ENCODE measurements around the gene PHACTR1.

Gene PHACTR1

DNA sequence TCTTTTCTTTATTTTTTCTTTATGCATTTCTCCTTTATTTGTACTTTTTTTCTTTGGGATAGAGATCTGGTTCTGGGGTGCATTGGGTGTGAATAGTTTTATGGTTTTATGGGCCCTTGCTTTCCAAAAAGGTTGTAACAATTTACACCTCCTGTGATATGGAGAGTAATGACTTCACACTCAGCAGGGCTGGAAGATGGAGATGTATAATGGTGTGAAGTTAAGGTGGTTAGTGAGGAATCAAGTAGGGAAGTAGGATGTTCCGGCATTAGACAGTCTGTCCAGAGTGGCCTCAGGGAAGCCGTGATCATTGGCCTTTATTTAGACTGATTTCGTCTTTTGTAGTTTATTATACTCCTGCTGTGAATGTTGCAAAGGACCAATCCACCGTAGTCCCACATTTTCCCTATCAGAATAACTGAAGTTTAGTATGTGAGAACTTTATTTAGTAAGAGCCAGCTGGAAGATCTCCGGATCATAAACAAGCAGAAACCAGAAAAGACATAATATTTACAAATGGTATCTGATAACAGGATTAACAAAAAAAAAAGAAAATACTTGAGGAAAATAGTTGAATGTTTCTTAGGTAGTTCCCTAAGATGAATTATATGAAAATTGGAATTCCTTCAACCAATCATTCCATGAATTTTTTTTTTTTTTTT is 356.2 kb downstream of the PHACTR1 start:
- intact Hi-C loops (cut with DNase I): no loop called here
- DNase-seq: no peak

DNA sequence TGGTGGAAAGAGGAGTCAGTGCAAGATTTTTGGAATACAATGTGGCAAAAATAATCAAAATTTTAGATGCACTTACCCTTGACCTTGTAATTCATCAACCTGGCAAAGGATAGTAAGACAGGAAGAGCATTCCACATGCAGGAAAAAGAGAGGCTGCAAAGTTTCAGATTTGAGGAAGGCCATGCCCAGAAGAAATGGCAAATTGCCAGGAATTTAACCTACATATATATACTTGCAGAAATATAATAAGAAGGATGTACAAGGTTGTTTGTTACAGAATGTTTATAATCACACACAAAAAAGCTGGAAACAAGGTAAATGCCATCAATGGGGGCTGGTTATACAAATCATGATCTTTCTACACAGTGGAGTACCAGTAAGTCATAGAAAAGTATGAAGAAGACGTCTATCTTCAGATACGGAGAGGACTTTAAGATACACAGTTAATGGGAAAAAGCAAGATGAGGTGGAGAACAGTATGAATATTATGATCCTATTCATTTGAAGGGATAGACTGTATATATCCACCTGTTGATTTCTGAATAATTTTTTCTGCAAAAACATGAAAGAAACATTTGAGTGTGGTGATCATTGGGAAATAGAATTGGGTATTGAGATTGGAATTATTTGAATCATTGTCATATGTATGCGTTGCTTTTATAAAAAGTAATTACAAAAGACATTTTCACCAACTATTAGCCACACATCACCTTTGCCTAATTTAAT is 358.0 kb downstream of the PHACTR1 start:
- intact Hi-C loops (cut with DNase I): no loop called here
- no peak for DNase-seq

DNA sequence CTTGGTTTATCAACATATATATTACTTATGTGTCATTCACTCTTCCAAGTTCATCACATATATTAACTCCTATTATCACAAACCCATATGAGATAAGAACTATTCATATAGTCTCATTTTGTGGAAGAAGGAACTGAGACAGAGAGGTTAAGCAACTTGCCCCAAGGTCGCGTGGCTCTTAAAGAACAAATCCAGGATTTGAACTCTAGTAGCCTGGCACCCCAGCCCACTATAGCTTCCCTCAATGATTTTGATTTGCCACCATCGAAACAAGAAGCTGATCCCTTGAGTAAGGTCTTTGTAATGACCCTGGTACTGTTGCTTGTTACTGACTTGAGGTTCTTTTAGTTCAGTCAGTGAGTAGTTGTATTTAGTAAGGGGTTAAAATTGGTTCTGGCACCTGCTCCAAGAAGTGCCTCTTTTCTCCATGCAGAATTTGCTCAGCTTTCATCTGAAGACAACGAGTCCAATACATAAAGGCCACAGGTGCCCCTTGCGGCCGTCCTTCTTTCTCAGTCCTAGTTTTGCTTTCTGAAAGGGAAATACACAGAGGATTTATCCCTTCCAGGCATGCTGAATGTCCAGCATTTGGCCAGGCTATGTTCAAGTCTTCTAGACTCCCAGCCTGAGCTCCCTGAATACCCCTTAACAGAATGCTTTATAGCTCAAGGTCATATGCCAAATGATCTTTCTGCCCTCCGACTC is 358.7 kb downstream of the PHACTR1 start:
- no peak for DNase-seq
- intact Hi-C loops (cut with DNase I): no loop called here

DNA sequence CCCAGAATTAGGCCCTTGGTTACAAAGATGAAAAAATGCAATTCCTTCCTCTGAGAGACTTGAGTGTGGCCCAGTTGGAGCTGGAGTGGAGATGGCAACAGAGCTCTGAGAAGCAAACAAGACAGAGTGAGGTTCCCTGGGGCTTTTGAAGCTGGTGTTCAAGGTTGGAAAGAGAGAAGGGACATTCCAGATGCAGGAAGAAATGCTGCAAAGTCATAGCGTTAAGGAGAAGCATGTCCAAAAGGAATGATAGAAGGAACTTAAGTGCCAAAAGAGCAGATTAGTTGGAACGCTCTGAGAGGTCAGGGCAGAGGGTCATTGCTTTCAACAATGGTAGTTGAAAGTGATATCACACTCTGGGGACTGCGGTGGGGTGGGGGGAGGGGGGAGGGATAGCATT is 360.0 kb downstream of the PHACTR1 start:
- DNase-seq: no peak
- intact Hi-C loops (cut with DNase I): no loop called here

DNA sequence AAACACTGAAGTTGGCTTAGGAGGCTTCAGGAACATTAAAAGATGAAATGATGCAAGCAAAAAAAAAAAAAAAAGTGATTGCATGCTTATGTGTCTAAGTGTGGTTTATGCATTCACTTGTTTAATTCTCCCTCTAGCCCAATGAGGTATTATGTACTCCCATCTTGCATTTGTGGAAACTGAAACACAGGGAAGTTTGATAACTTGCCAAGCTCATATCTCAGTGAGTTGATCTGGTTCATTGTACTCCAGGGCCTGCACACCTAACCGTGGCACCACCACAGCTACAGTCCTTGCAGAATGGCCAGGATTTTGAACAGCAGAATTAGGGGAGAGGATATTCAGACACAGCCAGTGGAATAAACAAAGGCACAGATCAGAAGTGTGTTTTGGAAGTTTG is 360.6 kb downstream of the PHACTR1 start:
- DNase-seq: no peak
- intact Hi-C loops (cut with DNase I): no loop called here

DNA sequence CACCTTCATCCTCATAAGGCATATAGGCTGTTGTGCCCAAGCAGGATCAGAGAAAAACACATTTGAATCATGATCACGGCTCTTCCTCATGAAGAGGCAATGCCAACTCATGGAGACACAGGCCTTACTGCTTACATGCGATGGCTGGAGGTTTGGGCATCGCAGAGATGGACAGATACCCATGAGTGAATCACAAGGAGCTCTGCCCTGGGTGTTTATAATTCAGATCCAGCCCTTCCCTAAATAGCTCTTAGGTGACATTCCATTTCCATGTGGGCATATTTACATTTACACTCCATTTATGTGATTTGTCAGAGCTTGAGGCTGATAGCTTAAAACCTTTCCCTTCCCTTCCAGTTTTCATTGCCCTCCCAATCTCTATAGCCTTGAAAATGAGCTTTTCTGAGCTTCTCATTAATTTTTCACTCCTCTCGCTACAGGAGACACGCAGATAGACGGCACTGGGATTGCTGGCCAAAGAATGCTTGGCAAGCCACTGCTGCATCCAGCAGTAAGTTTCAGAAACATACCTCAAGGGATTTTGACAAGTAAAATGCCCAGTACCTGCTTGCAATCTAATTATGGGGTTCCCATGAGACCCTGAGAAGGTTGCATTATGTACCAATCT is 362.6 kb downstream of the PHACTR1 start:
- DNase-seq: no peak
- intact Hi-C loops (cut with DNase I): no loop called here

DNA sequence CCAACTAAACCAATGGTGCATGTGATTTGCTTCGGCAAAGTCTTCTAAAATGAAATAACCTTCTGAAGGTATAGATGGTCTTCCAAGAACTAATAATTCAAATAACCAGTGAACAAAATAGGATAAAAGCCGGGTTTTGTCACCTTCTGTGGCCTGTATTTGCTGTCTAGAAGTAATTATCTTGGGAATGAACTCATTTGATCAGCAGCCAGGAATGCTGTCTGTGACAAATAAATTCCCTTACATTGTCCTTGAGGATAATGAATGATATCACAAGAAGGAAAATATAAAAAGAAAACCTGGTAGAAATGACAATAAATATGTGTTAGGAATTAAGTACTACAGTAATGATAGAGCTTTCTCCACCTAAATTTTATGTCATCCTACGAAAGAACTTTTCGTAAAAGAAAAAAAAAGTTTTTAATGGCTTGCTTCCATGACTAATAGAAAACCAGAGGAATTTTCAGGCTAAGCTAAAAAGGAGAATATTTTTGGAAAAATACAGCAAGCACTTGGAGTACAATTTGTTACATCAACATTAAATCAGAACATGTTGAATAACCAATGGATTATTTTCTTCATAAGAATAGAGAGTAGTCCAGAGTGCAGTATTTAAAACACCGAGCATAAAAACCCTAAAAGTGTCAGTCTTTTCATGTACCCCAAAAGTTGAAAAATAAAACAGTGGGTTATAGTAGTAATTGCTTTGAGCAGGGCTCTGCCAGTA is 364.1 kb downstream of the PHACTR1 start:
- no peak for DNase-seq
- intact Hi-C loops (cut with DNase I): no loop called here

DNA sequence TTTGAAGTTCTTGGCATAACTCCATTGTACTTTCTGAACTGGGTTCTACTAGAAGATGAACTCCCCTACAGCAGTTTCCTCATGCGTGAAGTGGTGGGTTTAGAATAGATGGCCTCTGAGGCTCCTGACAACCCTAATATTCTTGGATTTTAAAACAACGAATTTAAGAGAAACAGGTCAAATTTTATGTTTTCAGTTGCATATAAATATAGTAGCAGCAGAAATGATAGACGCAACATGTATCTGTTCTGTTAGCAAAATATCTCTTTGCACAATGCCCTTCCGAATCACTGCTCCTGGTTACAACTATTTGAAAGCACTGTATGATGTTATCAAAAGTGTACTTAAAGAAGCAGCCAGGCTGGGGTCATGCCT is 364.6 kb downstream of the PHACTR1 start:
- DNase-seq: no peak
- intact Hi-C loops (cut with DNase I): no loop called here

DNA sequence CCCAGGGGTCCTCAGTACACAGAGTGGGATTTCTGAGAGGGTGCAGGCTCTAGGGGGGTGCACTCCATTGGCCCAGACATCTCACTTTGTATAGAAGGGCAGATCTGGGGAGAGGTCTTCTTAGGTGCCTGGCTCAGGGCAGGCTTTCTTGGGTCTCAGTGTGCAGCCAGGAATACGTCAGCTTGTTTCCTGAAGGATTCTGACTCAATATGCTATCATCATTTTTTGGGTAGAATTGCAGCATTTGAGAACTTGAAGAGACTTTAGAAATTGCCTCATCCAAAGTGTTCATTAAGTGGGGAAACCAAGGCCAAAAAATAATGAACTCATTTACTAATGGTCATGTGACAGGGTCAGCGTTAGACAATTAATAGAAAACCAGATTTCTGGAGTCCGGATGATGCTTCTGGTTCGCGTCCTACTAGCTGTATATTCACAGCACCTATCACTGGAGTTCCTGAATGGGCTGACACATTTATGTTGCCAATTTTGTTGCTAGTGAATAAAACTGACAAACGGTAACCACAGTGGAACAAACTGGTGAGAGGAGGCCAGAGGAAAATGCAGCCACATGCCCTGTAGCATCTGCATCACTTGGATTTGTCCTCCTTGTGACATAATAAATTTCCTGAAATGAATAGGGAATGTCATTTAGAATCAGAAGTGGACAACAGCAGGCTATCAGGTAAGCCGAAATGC is 372.9 kb downstream of the PHACTR1 start:
- intact Hi-C loops (cut with DNase I): no loop called here
- DNase-seq: no peak

DNA sequence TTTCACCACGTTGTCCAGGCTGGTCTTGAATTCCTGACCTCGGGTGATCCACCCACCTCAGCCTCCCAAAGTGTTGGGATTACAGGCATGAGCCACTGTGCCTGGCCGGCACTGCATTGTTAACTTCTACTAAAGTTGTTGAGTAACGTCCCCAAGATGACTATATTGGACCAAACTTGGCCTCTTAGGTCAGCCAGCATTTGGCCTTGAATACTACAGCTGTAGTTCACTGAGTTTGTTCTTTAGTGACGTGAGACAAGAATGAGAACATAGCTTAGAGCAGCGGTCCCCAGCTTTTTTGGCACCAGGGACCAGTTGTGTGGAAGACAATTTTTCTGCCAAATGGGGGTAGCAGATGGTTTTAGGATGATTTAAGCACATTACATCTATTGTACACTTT is 374.6 kb downstream of the PHACTR1 start:
- DNase-seq: no peak
- intact Hi-C loops (cut with DNase I): no loop called here

DNA sequence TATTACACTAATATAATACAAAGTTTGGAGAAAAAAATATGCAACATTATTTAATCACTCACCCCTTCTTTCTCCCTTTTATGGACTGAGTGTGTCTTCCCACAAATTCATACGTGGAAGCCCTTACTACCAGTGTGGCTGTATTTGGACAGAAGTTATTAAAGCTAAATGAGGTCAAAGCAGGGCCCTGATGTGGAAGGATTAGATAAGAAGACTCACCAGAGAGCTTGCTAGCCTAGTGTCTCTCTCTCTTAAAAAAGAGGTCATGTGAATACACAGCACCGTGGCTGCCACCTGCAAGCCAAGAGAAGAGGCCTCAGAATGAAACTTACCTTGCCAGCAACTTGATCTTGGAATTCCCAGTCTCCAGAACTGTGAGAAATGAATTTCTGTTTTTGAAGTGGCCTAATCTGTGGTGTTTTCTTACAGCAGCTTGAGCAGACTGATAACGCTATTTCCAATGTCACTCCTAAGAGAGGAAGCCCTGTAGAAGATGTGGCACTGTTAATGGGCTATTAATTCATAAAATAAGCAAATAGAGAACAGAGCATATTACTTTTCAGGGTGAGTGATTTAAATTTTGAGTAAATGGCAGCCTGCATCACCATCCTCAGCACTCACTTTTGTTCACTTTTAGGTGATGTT is 378.3 kb downstream of the PHACTR1 start:
- intact Hi-C loops (cut with DNase I): no loop called here
- no peak for DNase-seq

DNA sequence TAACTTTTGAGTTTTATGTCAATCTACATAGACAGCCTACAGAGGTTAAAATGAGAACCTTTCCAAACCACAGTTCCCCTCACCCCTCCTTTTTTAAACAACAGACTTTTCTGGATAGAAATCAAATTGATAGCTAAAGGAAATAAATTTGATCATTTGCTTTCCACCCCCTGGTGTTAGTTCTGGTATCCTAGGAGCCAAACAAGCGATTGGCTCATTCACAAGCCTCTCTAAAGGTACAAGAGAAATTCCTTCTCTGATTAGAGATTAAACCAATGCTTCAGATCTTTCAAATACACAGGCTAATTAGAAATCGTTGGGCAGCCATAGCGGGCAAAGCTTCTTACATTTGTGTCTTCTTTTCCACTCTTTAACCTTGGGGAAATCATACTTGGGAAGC is 379.5 kb downstream of the PHACTR1 start:
- intact Hi-C loops (cut with DNase I): no loop called here

DNA sequence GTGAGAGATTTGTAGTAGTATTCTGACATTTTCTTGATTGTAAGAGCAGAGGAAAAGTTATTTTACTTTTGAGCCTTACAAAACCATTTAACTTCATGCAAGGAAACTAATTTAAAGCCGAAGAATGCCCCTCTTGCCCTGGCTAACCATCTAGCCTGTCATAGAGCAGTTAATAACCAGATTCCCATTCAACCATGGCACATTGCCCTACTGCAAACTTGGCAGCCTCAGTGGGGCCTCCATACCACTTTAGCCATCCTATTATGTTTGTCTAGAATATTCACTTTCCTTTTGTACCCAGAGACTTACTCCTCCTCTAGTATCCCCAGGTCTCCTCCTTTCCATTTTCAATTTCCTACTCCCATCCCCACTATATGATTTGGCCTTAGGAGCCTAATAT is 380.9 kb downstream of the PHACTR1 start:
- intact Hi-C loops (cut with DNase I): no loop called here
- no peak for DNase-seq

More for the DNA sequence above, 379.5 kb downstream of the PHACTR1 start:
- no peak for DNase-seq

DNA sequence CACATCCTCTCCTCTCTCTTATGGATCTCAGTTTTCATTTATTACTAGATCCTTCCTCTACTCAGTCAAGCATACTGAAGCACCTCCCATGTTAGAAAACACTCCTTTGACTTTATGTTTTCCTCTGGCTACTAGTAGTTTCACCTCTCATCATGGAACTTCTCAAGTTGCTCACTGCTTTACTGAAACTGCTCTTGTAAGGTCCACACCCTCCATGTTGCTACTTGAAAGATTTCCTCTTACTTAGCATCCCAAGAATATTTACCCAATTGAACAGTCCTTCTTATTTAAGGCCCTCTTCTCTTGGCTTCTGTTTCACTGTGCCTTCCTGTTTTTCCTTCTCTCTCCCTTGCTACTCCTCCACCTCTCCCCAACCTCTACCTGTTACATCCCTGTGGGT is 381.4 kb downstream of the PHACTR1 start:
- intact Hi-C loops (cut with DNase I): no loop called here
- no peak for DNase-seq

DNA sequence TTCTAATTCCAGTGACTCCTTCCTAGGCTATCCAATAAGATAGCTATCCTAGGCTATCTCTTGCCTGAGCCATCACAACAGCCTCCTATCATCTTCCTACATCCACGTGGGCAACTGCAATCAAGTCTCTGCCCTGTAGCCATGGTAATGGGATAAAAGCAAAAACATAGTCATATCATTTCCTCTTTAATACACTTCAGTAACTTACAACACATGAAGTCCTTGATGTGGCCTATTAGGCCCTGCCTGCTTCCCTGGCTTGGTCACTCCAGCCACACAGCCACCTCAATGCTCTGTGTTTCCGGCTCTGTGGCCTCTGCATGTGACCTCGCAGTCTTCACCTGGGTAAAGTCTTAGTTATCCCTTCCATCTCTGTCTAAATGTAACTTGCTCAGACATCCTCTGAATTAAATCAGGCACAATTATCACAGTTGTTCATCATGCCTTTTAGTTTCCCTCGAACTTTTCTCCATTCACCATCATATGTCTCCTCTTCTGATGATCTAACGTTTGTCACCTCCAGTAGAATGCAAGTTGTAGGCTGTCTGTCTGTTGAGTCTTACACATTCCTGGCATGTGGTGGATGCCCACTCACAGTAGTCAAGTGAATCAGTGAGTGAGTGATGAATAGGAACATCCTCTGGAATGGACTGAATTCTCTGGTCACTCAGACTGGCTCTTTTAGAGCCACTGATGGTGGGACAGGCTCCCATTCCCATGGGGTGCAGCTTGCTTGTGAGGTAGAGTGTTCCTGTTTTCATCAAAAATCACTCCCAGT is 382.4 kb downstream of the PHACTR1 start:
- intact Hi-C loops (cut with DNase I): no loop called here

DNA sequence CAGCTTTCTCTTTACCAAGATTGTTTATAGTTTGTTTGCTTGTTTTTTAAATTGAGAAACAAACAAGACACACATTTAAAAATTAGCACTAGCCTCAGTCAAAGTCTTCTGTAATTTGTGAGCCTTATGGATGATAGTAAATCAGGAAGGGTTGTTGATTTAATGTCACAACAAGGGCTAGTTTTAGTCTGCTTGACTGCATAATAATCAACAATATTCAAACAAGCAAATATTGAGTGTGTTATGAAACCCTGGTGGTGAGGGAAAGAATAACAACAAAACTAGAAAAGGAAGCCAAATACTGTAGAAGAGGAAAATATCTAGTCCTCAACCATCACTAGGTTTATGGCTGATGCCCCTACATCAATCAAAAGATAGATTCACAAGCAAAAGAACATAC is 383.2 kb downstream of the PHACTR1 start:
- no peak for DNase-seq
- intact Hi-C loops (cut with DNase I): no loop called here

More for the DNA sequence above, 382.4 kb downstream of the PHACTR1 start:
- no peak for DNase-seq

DNA sequence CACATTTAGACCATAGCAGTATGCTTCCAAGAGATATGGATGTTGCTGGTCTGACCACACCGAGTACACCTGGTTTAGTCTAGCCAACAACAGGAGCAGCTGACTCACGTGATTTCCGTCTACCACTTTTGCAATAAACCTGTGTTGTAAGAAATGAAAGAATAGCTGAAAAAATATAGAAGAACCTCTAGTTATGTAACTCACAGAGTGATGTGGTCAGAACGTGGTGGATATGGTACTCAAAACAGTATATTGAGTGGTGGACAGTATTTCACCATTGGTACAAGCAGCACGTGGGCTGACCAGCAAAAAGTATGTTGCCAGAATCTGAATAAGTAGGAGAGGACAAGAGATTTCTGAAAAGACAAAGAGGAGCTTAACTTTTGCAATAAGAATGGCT is 384.8 kb downstream of the PHACTR1 start:
- DNase-seq: no peak
- intact Hi-C loops (cut with DNase I): no loop called here

DNA sequence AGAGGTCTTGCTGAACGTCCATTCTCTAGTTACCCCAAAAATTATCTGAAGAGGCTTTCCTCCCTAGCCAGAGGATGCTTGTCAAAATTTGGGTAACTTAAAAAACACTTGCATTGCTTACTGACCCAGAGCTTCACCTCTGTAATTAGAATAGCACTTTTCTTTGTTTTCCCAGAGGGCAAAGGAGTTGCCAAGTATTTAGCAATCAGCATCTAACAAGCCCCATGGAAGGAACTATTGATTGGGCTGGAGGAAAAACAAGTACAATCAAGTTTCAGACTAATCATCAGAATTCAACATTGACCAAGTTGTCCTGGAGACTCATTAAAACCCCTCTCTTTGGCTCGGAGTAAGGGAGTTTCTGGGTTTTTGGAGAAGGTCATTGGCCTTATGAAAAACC is 385.4 kb downstream of the PHACTR1 start:
- intact Hi-C loops (cut with DNase I): no loop called here
- DNase-seq: no peak

Data from head of caudate nucleus (tissue), 42 donors.